HCT116 (cell line): ENCODE data around the gene CYB561A3. TPM values are rescaled to one million over a fixed set of nuclear protein-coding genes. Genes with fewer than 3 reads are reported as not detected.

Experiments
- ATAC-seq: fragments of 200-7000 bp; cut with Tn5 transposase; 2 replicates; pipeline ENCODE4 v1.9.1; 2020; ENCODE audit warnings: mild to moderate bottlenecking, moderate library complexity
- BruUV-seq: library from RNA; stranded (reverse); fragments of 400-500 nt; replicated peaks from 2 replicates; lab custom pipeline; 2021; lab: Mats Ljungman, UMichigan
- CTCF ChIA-PET: fragments of 300-600 bp; sonication (Branson Sonifier 250); formaldehyde crosslinking; loops from one replicate; lab custom pipeline; 2021; ENCODE audit warnings: antibody characterized with exemption; lab: Charles Lee
- POLR2A ChIA-PET: fragments of 300-600, 350-600 bp; sonication (Branson Sonifier 250); formaldehyde crosslinking; loops from one replicate; lab custom pipeline; 2021; ENCODE audit warnings: antibody characterized with exemption; lab: Charles Lee
- RAD21 ChIA-PET, 2 experiments: fragments of 300-600 bp; sonication (Branson Sonifier 250); formaldehyde crosslinking; loops; one replicate each; lab custom pipeline; 2023; ENCODE audit warnings: low total read pairs in 2 of 2; ENCODE audit not compliant: uncharacterized antibody in 2 of 2, unreplicated experiment in 2 of 2, low non-redundant PET in 1 of 2; lab: Charles Lee
- DNase-seq: peaks from one replicate; pipeline ENCODE4 v3.0.0-alpha.2; 2010; ENCODE audit warnings: low read depth, low spot score
- H2AFZ ChIP-seq: fragments of 200-600 bp; shearing (Covaris generic), sonication (generic); 2 replicates; pipeline ENCODE4 v1.6.1; 2017; ENCODE audit warnings: low read depth, mixed run types, mixed read lengths, antibody characterized with exemption, low read length; ENCODE audit not compliant: poor library complexity, severe bottlenecking
- H3K27ac ChIP-seq: 2 replicates; pipeline ENCODE4 v1.5.1; 2012; ENCODE audit warnings: low read depth, low read length
- H3K27me3 ChIP-seq: fragments of 200-600 bp; sonication (generic); 2 replicates; pipeline ENCODE4 v1.6.1; 2016; ENCODE audit warnings: mixed run types, low read length, mixed read lengths; ENCODE audit not compliant: insufficient read depth
- H3K36me3 ChIP-seq, 2 experiments: fragments of 200-500 bp in 1 of 2; fragments of 200-600 bp in 1 of 2; sonication (Bioruptor generic) in 1 of 2; sonication (generic) in 1 of 2; 2 replicates each; pipeline versions ENCODE4 v1.5.1 to v1.6.1; 2014 to 2016; ENCODE audit warnings: low read length in 2 of 2, inconsistent platforms in 1 of 2, mixed read lengths in 1 of 2, mixed run types in 1 of 2; ENCODE audit not compliant: insufficient read depth in 2 of 2, control insufficient read depth in 1 of 2
- H3K4me1 ChIP-seq, 2 experiments: fragments of 200-600 bp in 1 of 2; sonication (generic) in 1 of 2; 2 replicates each; pipeline versions ENCODE4 v1.5.1 to v1.6.1; 2012 to 2017; ENCODE audit warnings: low read length in 2 of 2, inconsistent platforms in 1 of 2, mild to moderate bottlenecking in 1 of 2, mixed read lengths in 1 of 2, mixed run types in 1 of 2, moderate library complexity in 1 of 2; ENCODE audit not compliant: insufficient read depth in 2 of 2, control insufficient read depth in 1 of 2
- H3K4me2 ChIP-seq: fragments of 200-600 bp; sonication (generic); 2 replicates; pipeline ENCODE4 v1.6.1; 2017; ENCODE audit warnings: mixed run types, low read length, mixed read lengths
- H3K4me3 ChIP-seq, 2 experiments: fragments of 200-600 bp in 1 of 2; sonication (generic) in 1 of 2; replicated peaks in 1 of 2; 2 replicates each; pipeline ENCODE4 v1.5.1; 2011 to 2016; ENCODE audit warnings: low read length in 2 of 2, control low read depth in 1 of 2, low read depth in 1 of 2, mild to moderate bottlenecking in 1 of 2, mixed read lengths in 1 of 2, mixed run types in 1 of 2
- H3K79me2 ChIP-seq: fragments of 200-600 bp; sonication (generic); 2 replicates; pipeline ENCODE4 v1.6.1; 2017; ENCODE audit warnings: mild to moderate bottlenecking, mixed run types, low read length, moderate library complexity, mixed read lengths; ENCODE audit not compliant: insufficient read depth
- H3K9ac ChIP-seq: fragments of 200-600 bp; sonication (generic); 2 replicates; pipeline ENCODE4 v1.6.1; 2016; ENCODE audit warnings: low read length, mixed read lengths
- H3K9me2 ChIP-seq: fragments of 200-600 bp; sonication (generic), shearing (Covaris generic); 2 replicates; pipeline ENCODE4 v1.6.1; 2017; ENCODE audit warnings: mixed run types, mild to moderate bottlenecking, moderate library complexity; ENCODE audit not compliant: insufficient read depth
- H3K9me3 ChIP-seq, 2 experiments: fragments of 200-500 bp in 1 of 2; fragments of 200-600 bp in 1 of 2; sonication (Bioruptor generic) in 1 of 2; sonication (generic) in 1 of 2; 2 replicates each; pipeline ENCODE4 v1.6.1; 2014 to 2017; ENCODE audit warnings: low read length in 2 of 2, mixed read lengths in 2 of 2, inconsistent platforms in 1 of 2, low read depth in 1 of 2, mild to moderate bottlenecking in 1 of 2, mixed run types in 1 of 2, moderate library complexity in 1 of 2; ENCODE audit not compliant: control insufficient read depth in 1 of 2, insufficient read depth in 1 of 2
- H4K20me1 ChIP-seq: fragments of 200-600 bp; sonication (generic), shearing (Covaris generic); 2 replicates; pipeline ENCODE4 v1.6.1; 2017; ENCODE audit warnings: mixed run types, mild to moderate bottlenecking, moderate library complexity; ENCODE audit not compliant: insufficient read depth
- CBX3 ChIP-seq: IDR thresholded peaks from 2 replicates; pipeline ENCODE4 v1.6.1; 2012; ENCODE audit warnings: low read depth
- CEBPB ChIP-seq: IDR thresholded peaks from 2 replicates; pipeline ENCODE4 v1.6.1; 2012; ENCODE audit warnings: low read depth
- EGR1 ChIP-seq: IDR thresholded peaks from 2 replicates; pipeline ENCODE4 v1.6.1; 2012; ENCODE audit warnings: low read depth
- ELF1 ChIP-seq: IDR thresholded peaks from 2 replicates; pipeline ENCODE4 v1.6.1; 2012; ENCODE audit warnings: low read depth, borderline replicate concordance
- EZH2phosphoT487 ChIP-seq: fragments of 200-600 bp; IDR thresholded peaks from 2 replicates; pipeline ENCODE4 v1.6.1; 2018; ENCODE audit warnings: antibody characterized with exemption, borderline replicate concordance
- FOSL1 ChIP-seq: IDR thresholded peaks from 2 replicates; pipeline ENCODE4 v1.6.1; 2012; ENCODE audit warnings: low read depth
- POLR2A ChIP-seq: IDR thresholded peaks from 2 replicates; pipeline ENCODE4 v1.7.0; 2011; ENCODE audit warnings: borderline replicate concordance; ENCODE audit not compliant: insufficient read depth, insufficient read length; ENCODE audit errors: extremely low read depth
- RAD21 ChIP-seq: IDR thresholded peaks from 2 replicates; pipeline ENCODE4 v1.6.1; 2012; ENCODE audit warnings: low read depth, mild to moderate bottlenecking
- REST ChIP-seq: IDR thresholded peaks from 2 replicates; pipeline ENCODE4 v1.6.1; 2012; ENCODE audit warnings: low read depth
- SP1 ChIP-seq: IDR thresholded peaks from 2 replicates; pipeline ENCODE4 v1.6.1; 2012; ENCODE audit warnings: low read depth
- TCF7L2 ChIP-seq: IDR thresholded peaks from 2 replicates; pipeline ENCODE4 v1.7.0; 2011; ENCODE audit warnings: borderline replicate concordance, inconsistent platforms; ENCODE audit not compliant: insufficient read depth, insufficient read length; ENCODE audit errors: extremely low read depth
- YY1 ChIP-seq: IDR thresholded peaks from 2 replicates; pipeline ENCODE4 v1.6.1; 2011; ENCODE audit warnings: low read length, low read depth, moderate library complexity, mild to moderate bottlenecking; ENCODE audit not compliant: insufficient replicate concordance; ENCODE audit errors: extremely low read depth
- intact Hi-C: fragments of 100-400 bp; cut with micrococcal nuclease; formaldehyde crosslinking; loops from 2 replicates; pipeline ENCODE4 v1.10.0; 2022
- total RNA-seq: library from RNA; stranded (reverse); gene quantifications from one replicate; pipeline ENCODE4 v1.2.1, GENCODE V29; 2021; ENCODE audit not compliant: unreplicated experiment
- TF ChIP-seq, protein P1 (sequence below), 3 experiments: fragments of 200-600 bp in 1 of 3; sonication (generic) in 1 of 3; IDR thresholded peaks in 2 of 3; conservative IDR thresholded peaks in 1 of 3; 2 replicates each; pipeline ENCODE4 v1.5.1; 2012 to 2017; ENCODE audit warnings: low read depth in 2 of 3, low read length in 2 of 3, antibody characterized with exemption in 1 of 3, borderline replicate concordance in 1 of 3, control low read depth in 1 of 3, mild to moderate bottlenecking in 1 of 3, mixed read lengths in 1 of 3, mixed run types in 1 of 3, moderate library complexity in 1 of 3; ENCODE audit not compliant: insufficient read depth in 1 of 3

CYB561A3 gene
- total RNA-seq, 1 experiment from 2014 or later, result 34.1 TPM

- no TSS peak for BruUV-seq
These were observed 19.4 kb downstream of the CYB561A3 start for GRCh38 chr11:61342207-61342803.

More at GRCh38 chr11:61342207-61342803, 19.4 kb downstream of the CYB561A3 start:
- DNase-seq (no peak), ATAC-seq (no peak)
- H3K27ac ChIP-seq, result no peak overlapping the region
- CTCF ChIA-PET, result no interaction called here
- H3K27me3 ChIP-seq, result no peaks in the 10 kb centered on the region
- no peak overlapping the region for H3K4me3 ChIP-seq
- RAD21 ChIA-PET, result no interaction called here
- H3K4me1 ChIP-seq, result no peaks in the 10 kb centered on the region
- H3K79me2 ChIP-seq, result no peaks in the 10 kb centered on the region
- no peaks in the 10 kb centered on the region for H4K20me1 ChIP-seq
- no peak overlapping the region for H3K4me2 ChIP-seq
- intact Hi-C loops, result no loop called here
- no peaks in the 10 kb centered on the region for H3K9me2 ChIP-seq
- H3K9ac ChIP-seq, result no peak overlapping the region
- H3K36me3 ChIP-seq, result peaks cover 10 to 11% of the 10 kb centered on the region in 2 experiments; a peak in 3 of 4 replicates
- POLR2A ChIA-PET, result no interaction called here
- TF ChIP-seq, protein P1, sequence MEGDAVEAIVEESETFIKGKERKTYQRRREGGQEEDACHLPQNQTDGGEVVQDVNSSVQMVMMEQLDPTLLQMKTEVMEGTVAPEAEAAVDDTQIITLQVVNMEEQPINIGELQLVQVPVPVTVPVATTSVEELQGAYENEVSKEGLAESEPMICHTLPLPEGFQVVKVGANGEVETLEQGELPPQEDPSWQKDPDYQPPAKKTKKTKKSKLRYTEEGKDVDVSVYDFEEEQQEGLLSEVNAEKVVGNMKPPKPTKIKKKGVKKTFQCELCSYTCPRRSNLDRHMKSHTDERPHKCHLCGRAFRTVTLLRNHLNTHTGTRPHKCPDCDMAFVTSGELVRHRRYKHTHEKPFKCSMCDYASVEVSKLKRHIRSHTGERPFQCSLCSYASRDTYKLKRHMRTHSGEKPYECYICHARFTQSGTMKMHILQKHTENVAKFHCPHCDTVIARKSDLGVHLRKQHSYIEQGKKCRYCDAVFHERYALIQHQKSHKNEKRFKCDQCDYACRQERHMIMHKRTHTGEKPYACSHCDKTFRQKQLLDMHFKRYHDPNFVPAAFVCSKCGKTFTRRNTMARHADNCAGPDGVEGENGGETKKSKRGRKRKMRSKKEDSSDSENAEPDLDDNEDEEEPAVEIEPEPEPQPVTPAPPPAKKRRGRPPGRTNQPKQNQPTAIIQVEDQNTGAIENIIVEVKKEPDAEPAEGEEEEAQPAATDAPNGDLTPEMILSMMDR (IDR thresholded peaks at IDR 0.05 in 2 of 3, conservative IDR thresholded peaks at IDR 0.05 in 1 of 3; ENCODE audit: borderline replicate concordance in 1 of 3, insufficient read depth in 1 of 3, low read depth in 2 of 3, low read length in 2 of 3), result no peak
- TF ChIP-seq RAD21, result no peak
- no peak for TF ChIP-seq TCF7L2
- no peak for TF ChIP-seq CEBPB
- TF ChIP-seq SP1, result no peak
- no peak for TF ChIP-seq CBX3
- no peak for TF ChIP-seq YY1
- TF ChIP-seq EGR1, result no peak
- TF ChIP-seq ELF1, result no peak
- TF ChIP-seq EZH2phosphoT487, result no peak
- TF ChIP-seq REST, result no peak
- TF ChIP-seq POLR2A, result no peak
- no peak for TF ChIP-seq FOSL1
- H3K9me3 ChIP-seq, result no peaks in the 10 kb centered on the region
- H2AFZ ChIP-seq, result no peak overlapping the region
